MM.1S (cell line): ENCODE results near the gene MCEE.
"Not testable (repeated sequence)": the region's sequence is repeated elsewhere in the genome, so short reads cannot be mapped to it uniquely, and the experiment has no call there.

Experiments used
- DNase-seq: peaks from one replicate; pipeline ENCODE4 v3.0.0-alpha.2; 2015
- H2AFZ ChIP-seq: fragments of 300-600 bp; sonication (generic); 2 replicates; pipeline ENCODE4 v1.6.0; 2016; ENCODE audit warnings: antibody characterized with exemption, low read length
- H3F3A ChIP-seq: fragments of 300-600 bp; sonication (generic); 2 replicates; pipeline ENCODE4 v1.6.1; 2016; ENCODE audit warnings: mild to moderate bottlenecking, antibody characterized with exemption, low read length, moderate library complexity, mixed read lengths; ENCODE audit not compliant: insufficient read depth
- H3K27ac ChIP-seq: fragments of 300-600 bp; sonication (generic); 2 replicates; pipeline ENCODE4 v1.5.1; 2016; ENCODE audit warnings: mild to moderate bottlenecking, low read length
- H3K27me3 ChIP-seq: fragments of 300-600 bp; sonication (generic); replicated peaks from 2 replicates; pipeline ENCODE4 v1.6.0; 2016; ENCODE audit warnings: low read length; ENCODE audit not compliant: insufficient read depth
- H3K36me3 ChIP-seq: fragments of 300-600 bp; sonication (generic); replicated peaks from 2 replicates; pipeline ENCODE4 v1.6.1; 2016; ENCODE audit warnings: mild to moderate bottlenecking, low read length, mixed read lengths; ENCODE audit not compliant: insufficient read depth
- H3K4me1 ChIP-seq: fragments of 300-600 bp; sonication (generic); 2 replicates; pipeline ENCODE4 v1.6.1; 2016; ENCODE audit warnings: low read length, mixed read lengths
- H3K4me2 ChIP-seq: fragments of 300-600 bp; sonication (generic); 2 replicates; pipeline ENCODE4 v1.6.0; 2016; ENCODE audit warnings: low read depth, low read length
- H3K4me3 ChIP-seq: fragments of 300-600 bp; sonication (generic); 2 replicates; pipeline ENCODE4 v1.5.1; 2016; ENCODE audit warnings: low read length, mixed read lengths
- H3K79me2 ChIP-seq: fragments of 300-600 bp; sonication (generic); 2 replicates; pipeline ENCODE4 v1.6.1; 2016; ENCODE audit warnings: mixed run types, low read length, mixed read lengths
- H3K9ac ChIP-seq: fragments of 300-600 bp; sonication (generic); 2 replicates; pipeline ENCODE4 v1.6.1; 2016; ENCODE audit warnings: low read length, mixed read lengths
- H3K9me2 ChIP-seq: fragments of 300-600 bp; sonication (generic); replicated peaks from 2 replicates; pipeline ENCODE4 v1.6.1; 2016; ENCODE audit warnings: mild to moderate bottlenecking, low read length, mixed read lengths; ENCODE audit not compliant: insufficient read depth
- H3K9me3 ChIP-seq: fragments of 300-600 bp; sonication (generic); replicated peaks from 2 replicates; pipeline ENCODE4 v1.6.1; 2016; ENCODE audit warnings: mild to moderate bottlenecking, low read length, mixed read lengths; ENCODE audit not compliant: insufficient read depth
- H4K20me1 ChIP-seq: fragments of 300-600 bp; sonication (generic); 2 replicates; pipeline ENCODE4 v1.6.1; 2016; ENCODE audit warnings: mild to moderate bottlenecking, low read length, moderate library complexity, mixed read lengths; ENCODE audit not compliant: insufficient read depth
- EZH2 ChIP-seq: fragments of 300-600 bp; sonication (generic); optimal IDR thresholded peaks from 2 replicates; pipeline ENCODE3; 2017; ENCODE audit warnings: low read depth, mild to moderate bottlenecking, antibody characterized with exemption, low read length, mixed read lengths
- EZH2phosphoT487 ChIP-seq: fragments of 300-600 bp; sonication (generic); IDR thresholded peaks from 2 replicates; pipeline ENCODE4 v1.6.1; 2018; ENCODE audit warnings: antibody characterized with exemption, low read length
- TF ChIP-seq, protein P1 (sequence below): fragments of 300-600 bp; sonication (generic); IDR thresholded peaks from 2 replicates; pipeline ENCODE4 v1.5.1; 2016; ENCODE audit warnings: antibody characterized with exemption, low read length, mixed read lengths

Gene MCEE

DNA sequence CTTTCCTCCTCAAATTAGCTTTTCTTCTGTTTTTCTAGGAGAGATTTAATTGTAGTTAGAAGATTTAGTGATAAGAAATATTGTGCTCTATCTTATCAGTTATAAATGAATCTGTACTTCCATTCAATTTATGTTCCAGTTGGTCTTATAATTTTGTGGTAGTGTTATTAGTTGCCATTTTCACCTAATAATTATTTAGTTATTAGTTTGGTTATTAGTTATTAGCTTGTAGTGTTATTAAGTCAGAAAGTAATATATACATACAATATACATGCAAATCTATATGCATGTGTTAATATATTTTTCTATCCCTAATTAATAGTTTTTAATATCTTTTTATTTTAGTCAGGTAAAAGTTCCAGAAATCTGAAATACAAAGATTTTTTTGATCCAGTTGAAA, 3.6 kb upstream of the MCEE start:
- DNase-seq, result no peak
- H4K20me1 ChIP-seq, result peaks cover 4% of the 10 kb centered on the region; the same call in 1 of the 2 replicates
- H3K4me2 ChIP-seq, result no peak overlapping the region
- no peaks in the 10 kb centered on the region for H3K9me3 ChIP-seq
- no peak overlapping the region for H3K4me3 ChIP-seq
- H3K36me3 ChIP-seq, result peaks cover 5% of the 10 kb centered on the region; the same call in 1 of the 2 replicates
- TF ChIP-seq EZH2, result no peak
- no peak for TF ChIP-seq EZH2phosphoT487
- TF ChIP-seq, protein P1, sequence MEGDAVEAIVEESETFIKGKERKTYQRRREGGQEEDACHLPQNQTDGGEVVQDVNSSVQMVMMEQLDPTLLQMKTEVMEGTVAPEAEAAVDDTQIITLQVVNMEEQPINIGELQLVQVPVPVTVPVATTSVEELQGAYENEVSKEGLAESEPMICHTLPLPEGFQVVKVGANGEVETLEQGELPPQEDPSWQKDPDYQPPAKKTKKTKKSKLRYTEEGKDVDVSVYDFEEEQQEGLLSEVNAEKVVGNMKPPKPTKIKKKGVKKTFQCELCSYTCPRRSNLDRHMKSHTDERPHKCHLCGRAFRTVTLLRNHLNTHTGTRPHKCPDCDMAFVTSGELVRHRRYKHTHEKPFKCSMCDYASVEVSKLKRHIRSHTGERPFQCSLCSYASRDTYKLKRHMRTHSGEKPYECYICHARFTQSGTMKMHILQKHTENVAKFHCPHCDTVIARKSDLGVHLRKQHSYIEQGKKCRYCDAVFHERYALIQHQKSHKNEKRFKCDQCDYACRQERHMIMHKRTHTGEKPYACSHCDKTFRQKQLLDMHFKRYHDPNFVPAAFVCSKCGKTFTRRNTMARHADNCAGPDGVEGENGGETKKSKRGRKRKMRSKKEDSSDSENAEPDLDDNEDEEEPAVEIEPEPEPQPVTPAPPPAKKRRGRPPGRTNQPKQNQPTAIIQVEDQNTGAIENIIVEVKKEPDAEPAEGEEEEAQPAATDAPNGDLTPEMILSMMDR, result no peak
- H3K27me3 ChIP-seq, result no peaks in the 10 kb centered on the region
- H3F3A ChIP-seq, result no peaks in the 10 kb centered on the region
- no peak overlapping the region for H3K9ac ChIP-seq
- H3K79me2 ChIP-seq, result peaks cover 51% of the 10 kb centered on the region
- H3K9me2 ChIP-seq, result no peaks in the 10 kb centered on the region
- H3K27ac ChIP-seq, result no peak overlapping the region
- H3K4me1 ChIP-seq, result peaks cover 6% of the 10 kb centered on the region
- no peak overlapping the region for H2AFZ ChIP-seq

DNA sequence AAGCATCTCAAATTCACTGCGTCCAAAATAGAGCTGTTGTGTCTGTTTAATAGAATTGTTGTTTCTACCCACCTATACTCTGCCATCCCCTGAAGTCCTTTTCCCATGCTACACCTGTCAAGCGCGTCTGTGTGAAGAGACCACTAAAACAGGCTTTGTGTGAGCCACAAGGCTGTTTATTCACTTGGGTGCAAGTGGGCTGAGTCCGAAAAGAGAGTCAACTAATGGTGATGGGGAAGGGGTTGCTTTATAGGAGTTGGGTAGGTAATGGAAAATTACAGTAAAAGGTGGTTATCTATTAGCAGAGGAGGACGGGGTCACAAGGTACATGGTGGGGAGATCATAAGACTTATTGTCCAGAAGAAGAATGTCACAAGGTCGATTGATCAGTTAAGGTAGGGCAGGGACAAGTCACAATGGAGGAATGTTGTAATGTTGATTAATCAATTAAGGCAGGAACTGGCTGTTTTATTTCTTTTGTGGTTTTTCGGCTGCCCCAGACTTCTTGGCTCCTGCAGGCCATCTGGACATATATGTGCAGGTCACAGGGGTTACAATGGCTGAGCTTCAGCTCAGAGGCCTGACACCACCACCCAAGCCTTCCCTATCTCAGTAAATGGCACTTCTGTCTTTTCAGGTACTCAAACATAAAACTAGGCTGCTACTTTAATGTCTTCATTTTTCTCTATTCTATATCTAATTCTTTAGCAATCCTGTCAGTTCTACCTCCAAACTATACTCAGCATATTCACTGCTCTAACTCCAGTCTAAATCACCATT, 1.5 kb upstream of the MCEE start:
- not testable (repeated sequence) for H3K9me3 ChIP-seq, H3F3A ChIP-seq, H4K20me1 ChIP-seq, DNase-seq, H3K4me1 ChIP-seq, H3K36me3 ChIP-seq, H3K9me2 ChIP-seq, H2AFZ ChIP-seq, H3K27me3 ChIP-seq, H3K27ac ChIP-seq
- peak overlapping the region; percentile 97 for H3K4me2 ChIP-seq
- H3K79me2 ChIP-seq, result peaks cover 71% of the 10 kb centered on the region
- peak overlapping the region; percentile 93; the same call in 1 of the 2 replicates for H3K9ac ChIP-seq
- H3K4me3 ChIP-seq, result peak overlapping the region; percentile 89

DNA sequence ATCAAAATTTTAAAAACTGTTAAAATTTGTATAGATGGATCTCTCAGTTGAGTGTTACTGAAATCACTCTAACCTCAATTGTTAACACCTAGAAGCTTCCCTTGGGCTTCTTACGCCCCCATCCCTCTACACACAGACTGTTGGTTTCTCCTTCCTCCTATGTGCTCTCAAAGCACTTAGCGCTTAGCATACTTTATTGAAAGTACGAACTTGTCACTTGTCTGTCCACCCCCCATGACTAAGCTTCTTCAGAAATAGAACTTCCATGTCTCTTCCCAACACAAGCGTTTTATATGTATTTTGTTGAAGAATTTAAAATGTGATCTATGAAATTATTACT, 846 bp upstream of the MCEE start:
- no peak for TF ChIP-seq EZH2
- TF ChIP-seq EZH2phosphoT487, result no peak
- TF ChIP-seq, protein P1, result no peak
- Histone ChIP-seq H2AFZ (peak overlapping the region; percentile 86), H4K20me1 (peaks cover 4% of the 10 kb centered on the region; the same call in 1 of the 2 replicates), H3K9me3 (no peaks in the 10 kb centered on the region), H3K27ac (peak overlapping the region; percentile 73; the same call in 1 of the 2 replicates), H3K36me3 (no peaks in the 10 kb centered on the region; the same call in 1 of the 2 replicates), H3F3A (no peaks in the 10 kb centered on the region), H3K4me3 (peak overlapping the region; percentile 89), H3K79me2 (peaks cover 76% of the 10 kb centered on the region), H3K9ac (peak overlapping the region; percentile 93), H3K4me1 (peaks cover 6% of the 10 kb centered on the region), H3K4me2 (peak overlapping the region; percentile 97), H3K27me3 (no peaks in the 10 kb centered on the region), H3K9me2 (no peaks in the 10 kb centered on the region)
- peak; percentile 34 for DNase-seq

DNA sequence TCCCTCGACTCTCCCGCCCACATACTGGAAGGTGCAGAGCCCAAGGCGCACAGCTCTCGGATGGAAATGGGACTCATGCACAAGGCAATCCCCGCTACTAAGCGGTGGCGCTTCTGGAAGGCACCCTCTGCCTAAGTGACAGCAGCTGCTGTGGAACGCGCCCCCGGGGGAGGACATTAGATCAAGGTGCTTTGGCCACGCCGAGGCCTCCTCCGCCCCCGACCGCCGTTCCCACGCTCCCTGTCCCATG, 202 bp downstream of the MCEE start:
- peak overlapping the region; percentile 87; the same call in 1 of the 2 replicates for H3K4me2 ChIP-seq
- peaks cover 4% of the 10 kb centered on the region; the same call in 1 of the 2 replicates for H4K20me1 ChIP-seq
- peak overlapping the region; percentile 93 for H3K9ac ChIP-seq
- H3K4me1 ChIP-seq, result peaks cover 6% of the 10 kb centered on the region
- peaks cover 78% of the 10 kb centered on the region for H3K79me2 ChIP-seq
- H3K27ac ChIP-seq, result peak overlapping the region; percentile 73
- H2AFZ ChIP-seq, result peak overlapping the region; percentile 86
- no peaks in the 10 kb centered on the region for H3K9me2 ChIP-seq
- no peaks in the 10 kb centered on the region for H3K27me3 ChIP-seq
- TF ChIP-seq EZH2phosphoT487 (no peak), EZH2 (no peak)
- TF ChIP-seq, protein P1, result no peak
- no peak for DNase-seq
- H3K9me3 ChIP-seq, result no peaks in the 10 kb centered on the region
- no peaks in the 10 kb centered on the region for H3F3A ChIP-seq
- peak overlapping the region; percentile 89 for H3K4me3 ChIP-seq
- H3K36me3 ChIP-seq, result no peaks in the 10 kb centered on the region; the same call in 1 of the 2 replicates
